Fibroblast of pulmonary artery (primary cell): ENCODE measurements around the gene PCNT.

Experiments
- DNase-seq: peaks from one replicate; pipeline ENCODE4 v3.0.0-alpha.2; 2010; ENCODE audit warnings: low read depth
- H3K4me3 ChIP-seq: replicated peaks from 2 replicates; pipeline ENCODE4 v1.5.1; 2011; ENCODE audit warnings: low read depth, mild to moderate bottlenecking, control low read depth, low read length, moderate library complexity
- CTCF ChIP-seq: IDR thresholded peaks from 2 replicates; pipeline ENCODE4 v1.5.1; 2011; ENCODE audit warnings: mild to moderate bottlenecking, control low read depth, low read length, inconsistent platforms; ENCODE audit errors: missing control alignments

Gene PCNT

GRCh38 chr21:46421191-46421750 lies 97.3 kb downstream of the PCNT start:
- DNase-seq: no peak
- no peak overlapping the region for H3K4me3 ChIP-seq
- TF ChIP-seq CTCF: no peak

GRCh38 chr21:46421756-46422555 lies 98.0 kb downstream of the PCNT start:
- no peak overlapping the region for H3K4me3 ChIP-seq
- DNase-seq: no peak
- no peak for TF ChIP-seq CTCF

GRCh38 chr21:46422636-46423241 lies 98.8 kb downstream of the PCNT start:
- no peak for TF ChIP-seq CTCF
- no peak overlapping the region for H3K4me3 ChIP-seq
- DNase-seq: no peak

GRCh38 chr21:46423546-46424038 lies 99.6 kb downstream of the PCNT start:
- no peak for DNase-seq
- H3K4me3 ChIP-seq: no peak overlapping the region
- TF ChIP-seq CTCF: no peak

- TF ChIP-seq CTCF: no peak
- no peak overlapping the region for H3K4me3 ChIP-seq
- DNase-seq: no peak
Measured at GRCh38 chr21:46424039-46424591, 100.2 kb downstream of the PCNT start.

GRCh38 chr21:46424621-46425020 lies 100.7 kb downstream of the PCNT start:
- H3K4me3 ChIP-seq: no peak overlapping the region
- no peak for DNase-seq
- TF ChIP-seq CTCF: no peak
